Adrenal gland (tissue), 5 donors: Measurements from ENCODE around the gene TSPOAP1.

Source experiments
- CTCF ChIP-seq, 6 experiments: fragments of 450-650 bp in 4 of 6; fragments of 200-600 bp in 2 of 6; sonication (generic) in 1 of 6; IDR thresholded peaks; 1 replicate in 5 of 6; 2 replicates in 1 of 6; pipeline versions ENCODE4 v1.5.1 to v1.8.0; 2016 to 2021; ENCODE audit warnings: antibody characterized with exemption in 6 of 6, mild to moderate bottlenecking in 2 of 6, moderate library complexity in 1 of 6
- POLR2A ChIP-seq, 2 donors: fragments of 450-650 bp; IDR thresholded peaks; one replicate each; pipeline ENCODE4 v1.6.1; 2017; ENCODE audit warnings: antibody characterized with exemption in 2 of 2, mild to moderate bottlenecking in 2 of 2, moderate library complexity in 1 of 2
- donor health status: DM: no; HTN: no; CAD: no.

- TF ChIP-seq CTCF (IDR thresholded peaks at IDR 0.05) (peak in 2 of 6 experiments; percentile 23 to 25), POLR2A (IDR thresholded peaks at IDR 0.05) (no peak)
Observed at GRCh38 chr17:58308173-58308984, 20.2 kb downstream of the TSPOAP1 start.
